ENCODE data around the gene PER2.
A peak's percentile ranks its signal among the peaks of the same experiment; 100 is the strongest.

Gene PER2

GRCh38 chr2:238241970-238242369 lies 46.4 kb downstream of the PER2 start:
- TF ChIP-seq CTCF (IDR thresholded peaks at IDR 0.05; ENCODE audit: unreplicated experiment in 3 of 3) = no peak
- H3K4me1 Mint-ChIP-seq = peaks cover 32% of the 10 kb centered on the region
- no peaks in the 10 kb centered on the region for H3K9me3 Mint-ChIP-seq
- H3K4me3 Mint-ChIP-seq = peak overlapping the region; percentile 55 to 67 (median 64)
- peaks cover 20% of the 10 kb centered on the region for H3K27me3 Mint-ChIP-seq (ENCODE audit: low read depth)
- H3K27ac Mint-ChIP-seq = peak overlapping the region; percentile 45 to 72 (median 72)
- peaks cover 14% of the 10 kb centered on the region for H3K36me3 Mint-ChIP-seq (ENCODE audit: low read depth)

- H3K9me3 Mint-ChIP-seq = no peaks in the 10 kb centered on the region
- H3K27me3 Mint-ChIP-seq (ENCODE audit: low read depth) = peaks cover 30% of the 10 kb centered on the region
These were observed 47.4 kb downstream of the PER2 start for GRCh38 chr2:238240757-238241711.

GRCh38 chr2:238239863-238240756 lies 48.3 kb downstream of the PER2 start, which contains the start of gene HES6:
HES6 (minus strand) TSS chr2:238240038; CDS start chr2:238239905, 133 bp downstream.
- peaks cover 2% of the 10 kb centered on the region for H3K36me3 Mint-ChIP-seq (ENCODE audit: low read depth)
- H3K4me3 Mint-ChIP-seq = peak within 1 kb of the TSS; percentile 85 to 93 (median 86)
- no peak for TF ChIP-seq CTCF (IDR thresholded peaks at IDR 0.05; ENCODE audit: unreplicated experiment in 3 of 3)
- H3K27ac Mint-ChIP-seq = peak within 1 kb of the TSS; percentile 8 to 72 (median 58)
- no peaks in the 10 kb centered on the region for H3K9me3 Mint-ChIP-seq
- H3K27me3 Mint-ChIP-seq (ENCODE audit: low read depth) = peaks cover 37% of the 10 kb centered on the region
- H3K4me1 Mint-ChIP-seq = peaks cover 29% of the 10 kb centered on the region

More at GRCh38 chr2:238240757-238241711, 47.4 kb downstream of the PER2 start:
- peak overlapping the region; percentile 55 to 86 (median 67) for H3K4me3 Mint-ChIP-seq
- peak in 1 of 3 experiments; percentile 21 for TF ChIP-seq CTCF (IDR thresholded peaks at IDR 0.05; ENCODE audit: unreplicated experiment in 3 of 3)
- H3K4me1 Mint-ChIP-seq = peaks cover 29% of the 10 kb centered on the region
- H3K36me3 Mint-ChIP-seq (ENCODE audit: low read depth) = peaks cover 9% of the 10 kb centered on the region
- peak overlapping the region; percentile 45 to 72 (median 72) for H3K27ac Mint-ChIP-seq

DNA sequence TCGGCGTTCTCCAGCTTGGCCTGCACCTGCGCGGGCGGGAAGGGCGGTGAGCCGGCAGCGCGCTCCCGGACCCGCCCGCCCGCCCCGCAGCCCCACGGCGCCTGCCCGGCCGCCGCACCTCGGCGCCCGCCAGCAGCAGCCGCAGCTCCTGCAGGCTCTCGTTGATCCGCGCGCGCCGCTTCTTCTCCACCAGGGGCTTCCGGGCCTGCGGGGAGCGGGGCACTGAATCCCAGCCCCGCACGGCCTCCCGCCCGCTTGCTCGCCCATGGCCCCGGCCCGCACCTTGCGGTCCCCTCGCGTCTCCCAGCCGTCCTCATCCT lies 48.9 kb downstream of the PER2 start:
- Mint-ChIP-seq H3K4me1 (peaks cover 29% of the 10 kb centered on the region), H3K36me3 (ENCODE audit: low read depth) (no peaks in the 10 kb centered on the region), H3K27me3 (ENCODE audit: low read depth) (peaks cover 37% of the 10 kb centered on the region), H3K27ac (no peak overlapping the region), H3K4me3 (no peak overlapping the region), H3K9me3 (no peaks in the 10 kb centered on the region)
- no peak for TF ChIP-seq CTCF (IDR thresholded peaks at IDR 0.05; ENCODE audit: unreplicated experiment in 3 of 3)

GRCh38 chr2:238238766-238239542 lies 49.5 kb downstream of the PER2 start:
- Mint-ChIP-seq H3K27ac (no peak overlapping the region), H3K4me1 (peaks cover 24% of the 10 kb centered on the region), H3K9me3 (no peaks in the 10 kb centered on the region), H3K36me3 (ENCODE audit: low read depth) (no peaks in the 10 kb centered on the region), H3K4me3 (peak overlapping the region; percentile 67 to 83 (median 81)), H3K27me3 (ENCODE audit: low read depth) (peaks cover 37% of the 10 kb centered on the region)
- TF ChIP-seq CTCF (IDR thresholded peaks at IDR 0.05; ENCODE audit: unreplicated experiment in 3 of 3) = no peak

Data from nephron (organoid).